Lower leg skin (tissue), 3 donors: ENCODE data around the gene ZNF41.

Source experiments
- CTCF ChIP-seq, 3 donors: fragments of 450-650 bp; IDR thresholded peaks; one replicate each; pipeline ENCODE4 v1.5.1; 2016; ENCODE audit warnings: antibody characterized with exemption in 3 of 3, mild to moderate bottlenecking in 3 of 3, moderate library complexity in 2 of 3
- POLR2A ChIP-seq, 2 donors: fragments of 450-650 bp; IDR thresholded peaks; one replicate each; pipeline ENCODE4 v1.6.1; 2016 to 2017; ENCODE audit warnings: antibody characterized with exemption in 2 of 2, mild to moderate bottlenecking in 1 of 2, moderate library complexity in 1 of 2

GRCh38 chrX:47502316-47503125 is 19.5 kb upstream of the ZNF41 start:
- no peak for TF ChIP-seq CTCF (IDR thresholded peaks at IDR 0.05)
- no peak for TF ChIP-seq POLR2A (IDR thresholded peaks at IDR 0.05)
